ENCODE measurements around the gene TJAP1.

The TJAP1 gene, protein sequence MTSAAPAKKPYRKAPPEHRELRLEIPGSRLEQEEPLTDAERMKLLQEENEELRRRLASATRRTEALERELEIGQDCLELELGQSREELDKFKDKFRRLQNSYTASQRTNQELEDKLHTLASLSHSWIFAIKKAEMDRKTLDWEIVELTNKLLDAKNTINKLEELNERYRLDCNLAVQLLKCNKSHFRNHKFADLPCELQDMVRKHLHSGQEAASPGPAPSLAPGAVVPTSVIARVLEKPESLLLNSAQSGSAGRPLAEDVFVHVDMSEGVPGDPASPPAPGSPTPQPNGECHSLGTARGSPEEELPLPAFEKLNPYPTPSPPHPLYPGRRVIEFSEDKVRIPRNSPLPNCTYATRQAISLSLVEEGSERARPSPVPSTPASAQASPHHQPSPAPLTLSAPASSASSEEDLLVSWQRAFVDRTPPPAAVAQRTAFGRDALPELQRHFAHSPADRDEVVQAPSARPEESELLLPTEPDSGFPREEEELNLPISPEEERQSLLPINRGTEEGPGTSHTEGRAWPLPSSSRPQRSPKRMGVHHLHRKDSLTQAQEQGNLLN

DNA sequence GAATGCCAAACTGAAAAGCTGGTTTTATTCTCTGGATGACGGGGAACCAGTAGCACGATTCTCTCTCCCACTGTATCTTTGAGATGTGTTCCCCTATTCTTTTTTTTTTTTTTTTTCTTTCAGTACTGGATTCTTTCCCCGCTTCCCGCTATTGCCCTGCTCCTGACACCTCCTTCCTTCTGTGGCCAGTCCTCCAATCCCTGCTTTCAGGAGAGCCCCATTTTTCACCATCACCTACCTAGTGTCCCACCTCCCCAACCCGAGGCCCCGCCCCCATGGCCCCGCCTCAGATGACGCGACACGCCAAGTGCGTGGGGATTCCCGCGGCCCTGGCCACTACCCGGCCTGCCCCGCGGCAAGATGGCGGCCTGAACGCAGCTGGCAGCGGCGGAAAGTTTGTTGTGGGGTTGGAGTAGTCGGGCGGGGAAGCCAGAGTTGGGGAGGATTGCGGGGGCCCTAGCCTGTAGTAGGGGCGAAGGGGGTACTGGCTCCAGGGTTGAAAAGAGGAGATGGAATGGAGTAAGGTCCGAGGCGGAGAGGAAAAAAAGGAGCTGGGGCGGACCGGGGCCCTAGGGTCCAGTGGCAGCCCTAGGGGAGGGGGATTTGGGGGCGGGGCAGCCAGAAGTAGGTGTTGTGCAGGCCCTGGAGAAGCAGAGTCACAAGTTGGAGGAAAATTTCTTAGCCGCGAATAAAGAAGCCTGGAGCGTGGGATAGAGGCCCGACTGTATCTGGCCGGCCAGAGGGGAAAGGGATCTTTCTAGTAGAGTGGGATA is at the start of gene TJAP1:
TSS of gene TJAP1 (plus strand) at position 336 of the 773 bp plus-strand sequence. CDS start 21,432 bp downstream, outside the sequence.
- DNase-seq (ENCODE audit: low read depth in 2 of 2), result peak; percentile 96 to 98

- peak in 1 of 2 donors; percentile 9 for DNase-seq (ENCODE audit: low read depth in 2 of 2)
These were observed 49.2 kb upstream of the TJAP1 start for GRCh38 chr6:43428112-43428570.

GRCh38 chr6:43428874-43429273 is 48.5 kb upstream of the TJAP1 start:
- no peak for DNase-seq (ENCODE audit: low read depth in 2 of 2)

DNA sequence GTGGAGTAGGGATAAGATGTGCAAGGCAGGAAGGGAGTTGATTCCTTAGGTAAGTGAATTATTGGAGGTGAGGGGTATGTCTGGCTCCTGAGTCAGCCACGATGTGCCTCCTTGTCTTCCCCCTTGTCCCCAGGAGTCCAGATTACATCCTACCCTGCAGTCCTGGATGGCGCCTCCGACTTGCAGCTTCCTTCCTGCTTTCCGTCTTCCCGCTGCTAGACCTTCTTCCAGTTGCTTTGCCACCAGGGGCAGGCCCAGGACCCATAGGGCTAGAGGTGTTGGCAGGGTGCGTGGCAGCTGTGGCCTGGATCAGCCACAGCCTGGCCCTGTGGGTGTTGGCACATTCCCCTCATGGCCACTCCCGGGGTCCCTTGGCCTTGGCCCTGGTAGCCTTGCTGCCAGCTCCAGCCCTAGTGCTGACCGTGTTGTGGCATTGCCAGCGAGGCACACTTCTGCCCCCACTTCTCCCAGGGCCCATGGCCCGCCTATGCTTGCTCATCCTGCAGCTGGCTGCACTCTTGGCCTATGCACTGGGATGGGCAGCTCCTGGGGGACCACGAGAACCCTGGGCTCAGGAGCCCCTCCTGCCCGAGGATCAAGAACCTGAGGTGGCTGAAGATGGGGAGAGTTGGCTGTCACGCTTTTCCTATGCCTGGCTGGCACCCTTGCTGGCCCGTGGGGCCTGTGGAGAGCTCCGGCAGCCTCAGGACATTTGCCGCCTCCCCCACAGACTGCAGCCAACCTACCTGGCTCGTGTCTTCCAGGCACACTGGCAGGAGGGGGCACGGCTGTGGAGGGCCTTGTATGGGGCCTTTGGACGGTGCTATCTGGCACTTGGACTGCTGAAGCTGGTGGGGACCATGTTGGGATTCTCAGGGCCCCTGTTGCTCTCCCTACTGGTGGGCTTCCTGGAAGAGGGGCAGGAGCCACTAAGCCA is 45.1 kb upstream of the TJAP1 start:
- no peak for DNase-seq (ENCODE audit: low read depth in 2 of 2)

- no peak for DNase-seq (ENCODE audit: low read depth in 2 of 2)
These were observed 44.2 kb upstream of the TJAP1 start for GRCh38 chr6:43433148-43433547.

GRCh38 chr6:43434001-43434840 is 43.1 kb upstream of the TJAP1 start:
- no peak for DNase-seq (ENCODE audit: low read depth in 2 of 2)

DNA sequence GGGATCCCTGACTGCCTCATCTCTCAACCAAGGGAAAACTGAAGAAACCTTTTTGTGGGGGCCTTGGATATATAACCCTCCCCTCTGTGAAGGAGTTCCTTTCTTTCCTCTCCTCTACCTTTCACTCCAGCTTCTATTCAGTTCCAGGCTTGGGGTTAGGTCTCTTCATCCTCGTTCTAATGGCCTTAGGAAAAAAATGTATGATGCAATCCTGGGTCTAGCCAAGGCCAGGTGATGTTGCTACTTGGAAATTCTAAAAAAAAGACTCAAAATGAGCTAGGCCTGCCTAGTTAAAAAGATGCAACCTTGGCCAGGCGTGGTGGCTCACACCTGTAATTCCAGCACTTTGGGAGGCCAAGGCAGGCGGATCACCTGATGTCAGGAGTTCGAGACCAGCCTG is 42.4 kb upstream of the TJAP1 start:
- DNase-seq (ENCODE audit: low read depth in 2 of 2), result no peak

DNA sequence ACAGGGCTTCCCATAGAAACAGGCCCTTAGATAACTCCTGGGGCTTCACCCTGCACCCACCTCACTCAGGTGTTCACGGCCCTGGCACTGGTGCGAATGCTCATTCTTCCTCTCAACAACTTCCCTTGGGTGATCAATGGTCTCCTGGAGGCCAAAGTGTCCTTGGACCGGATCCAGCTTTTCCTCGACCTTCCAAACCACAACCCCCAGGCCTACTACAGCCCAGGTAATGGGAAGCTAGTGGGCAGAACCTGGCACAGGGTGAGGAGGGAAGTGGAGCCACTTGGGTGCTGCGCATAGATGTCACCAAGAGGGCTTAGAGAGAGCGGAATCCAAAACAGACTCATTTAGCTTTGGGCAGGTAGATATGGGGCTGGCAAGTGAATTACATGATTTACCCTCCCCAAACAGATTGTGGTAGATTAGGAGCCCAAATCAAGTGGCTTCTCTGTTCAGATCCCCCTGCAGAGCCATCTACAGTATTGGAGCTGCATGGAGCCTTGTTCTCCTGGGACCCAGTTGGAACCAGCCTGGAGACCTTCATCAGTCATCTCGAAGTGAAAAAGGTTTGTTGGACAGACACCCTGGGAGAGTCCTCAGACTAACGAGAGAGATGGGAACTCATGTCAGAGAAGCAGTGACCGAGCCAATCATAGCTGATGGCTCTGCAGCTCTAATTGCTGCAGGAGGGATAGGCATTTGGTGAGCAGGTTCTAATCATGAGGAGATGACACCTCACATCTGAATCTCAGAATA is 41.5 kb upstream of the TJAP1 start:
- DNase-seq (ENCODE audit: low read depth in 2 of 2), result no peak

- DNase-seq (ENCODE audit: low read depth in 2 of 2), result no peak
These were observed 40.6 kb upstream of the TJAP1 start for GRCh38 chr6:43436577-43437282.

GRCh38 chr6:43437700-43438099 is 39.7 kb upstream of the TJAP1 start:
- DNase-seq (ENCODE audit: low read depth in 2 of 2), result no peak

DNA sequence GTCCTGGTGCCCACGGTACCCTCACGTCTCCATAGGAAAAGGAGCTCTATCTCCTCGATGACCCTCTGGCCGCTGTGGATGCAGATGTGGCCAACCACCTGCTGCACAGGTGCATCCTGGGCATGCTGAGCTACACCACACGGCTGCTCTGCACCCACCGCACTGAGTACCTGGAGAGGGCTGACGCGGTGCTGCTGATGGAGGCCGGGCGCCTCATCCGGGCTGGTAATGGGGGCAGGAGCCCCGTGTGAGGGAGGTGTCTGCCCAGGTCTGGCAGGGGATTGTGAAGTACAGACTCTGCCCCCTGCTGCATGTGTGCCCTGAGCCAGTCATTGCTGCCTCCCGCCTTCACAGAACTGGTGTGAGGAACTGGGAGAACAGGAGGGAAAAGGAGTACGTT is 34.4 kb upstream of the TJAP1 start:
- no peak for DNase-seq (ENCODE audit: low read depth in 2 of 2)

- DNase-seq (ENCODE audit: low read depth in 2 of 2), result no peak
These were observed 33.3 kb upstream of the TJAP1 start for GRCh38 chr6:43444036-43444435.

GRCh38 chr6:43444582-43444981 is 32.8 kb upstream of the TJAP1 start:
- no peak for DNase-seq (ENCODE audit: low read depth in 2 of 2)

DNA sequence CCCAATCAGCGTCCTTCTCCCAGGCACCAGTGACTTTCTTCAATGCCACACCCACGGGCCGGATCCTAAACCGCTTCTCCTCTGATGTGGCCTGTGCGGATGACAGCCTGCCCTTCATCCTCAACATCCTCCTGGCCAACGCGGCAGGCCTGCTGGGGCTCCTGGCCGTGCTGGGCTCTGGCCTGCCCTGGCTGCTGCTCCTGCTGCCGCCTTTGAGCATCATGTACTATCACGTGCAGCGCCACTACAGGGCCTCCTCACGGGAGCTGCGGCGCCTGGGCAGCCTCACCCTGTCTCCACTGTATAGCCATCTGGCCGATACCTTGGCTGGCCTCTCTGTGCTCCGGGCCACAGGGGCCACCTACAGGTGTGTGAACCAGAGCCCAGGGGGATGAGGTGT is 31.8 kb upstream of the TJAP1 start:
- no peak for DNase-seq (ENCODE audit: low read depth in 2 of 2)

- no peak for DNase-seq (ENCODE audit: low read depth in 2 of 2)
These were observed 29.8 kb upstream of the TJAP1 start for GRCh38 chr6:43447604-43448003.

DNA sequence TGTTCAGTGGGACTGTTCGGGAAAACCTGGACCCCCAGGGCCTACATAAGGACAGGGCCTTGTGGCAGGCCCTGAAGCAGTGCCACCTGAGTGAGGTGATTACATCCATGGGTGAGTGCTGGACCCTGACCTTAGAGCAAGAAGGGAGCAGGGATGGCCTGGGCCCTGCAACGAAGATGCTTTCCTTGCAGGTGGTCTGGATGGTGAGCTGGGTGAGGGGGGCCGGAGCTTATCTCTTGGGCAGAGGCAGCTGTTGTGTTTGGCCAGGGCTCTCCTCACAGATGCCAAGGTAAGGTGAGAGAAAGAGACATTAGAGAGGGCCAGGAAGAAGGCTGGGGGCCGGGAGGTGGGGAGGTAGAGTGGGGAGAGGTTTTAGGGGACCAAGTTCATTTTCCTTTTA is 28.5 kb upstream of the TJAP1 start:
- DNase-seq (ENCODE audit: low read depth in 2 of 2), result no peak

DNA sequence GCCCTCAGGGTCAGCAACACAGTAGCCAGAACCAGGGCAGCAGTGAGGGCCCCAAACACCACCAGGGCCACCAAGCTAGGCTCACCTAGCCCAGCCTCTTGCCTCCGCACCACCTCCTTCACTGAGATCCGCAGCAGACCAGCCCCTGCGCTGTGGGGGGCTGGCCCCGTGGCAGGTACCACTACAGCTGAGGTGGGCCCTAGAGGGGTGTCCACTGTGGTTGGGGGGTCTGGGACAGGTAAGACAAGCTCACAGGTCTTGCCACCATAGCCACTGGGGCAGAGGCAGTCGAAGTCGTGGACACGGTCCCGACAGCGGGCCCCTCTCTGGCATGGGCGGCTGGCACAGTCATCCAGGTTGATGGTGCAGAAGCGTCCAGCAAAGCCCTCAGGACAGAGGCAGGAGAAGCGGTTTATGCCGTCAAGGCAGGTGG is 26.7 kb upstream of the TJAP1 start:
- DNase-seq (ENCODE audit: low read depth in 2 of 2), result no peak

DNA sequence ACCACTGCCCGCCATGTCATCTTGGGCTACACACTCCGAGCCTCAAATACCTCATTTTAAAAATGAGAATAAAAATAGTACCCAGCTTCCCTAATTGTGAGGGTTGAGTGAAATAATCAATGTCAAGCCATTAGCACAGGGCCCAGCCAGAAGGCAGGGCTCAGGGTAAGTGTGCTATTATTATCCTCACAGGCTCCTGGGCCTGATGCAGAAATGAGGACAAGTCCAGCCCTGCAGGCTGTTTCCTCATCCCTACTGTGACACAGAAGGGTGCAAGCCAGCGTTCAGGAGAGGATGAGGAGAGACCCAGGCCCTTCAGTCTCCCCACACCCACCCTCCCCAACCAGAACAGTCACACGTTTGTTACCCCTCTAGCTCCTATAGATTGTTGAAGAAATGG is 26.0 kb upstream of the TJAP1 start:
- DNase-seq (ENCODE audit: low read depth in 2 of 2), result no peak

DNA sequence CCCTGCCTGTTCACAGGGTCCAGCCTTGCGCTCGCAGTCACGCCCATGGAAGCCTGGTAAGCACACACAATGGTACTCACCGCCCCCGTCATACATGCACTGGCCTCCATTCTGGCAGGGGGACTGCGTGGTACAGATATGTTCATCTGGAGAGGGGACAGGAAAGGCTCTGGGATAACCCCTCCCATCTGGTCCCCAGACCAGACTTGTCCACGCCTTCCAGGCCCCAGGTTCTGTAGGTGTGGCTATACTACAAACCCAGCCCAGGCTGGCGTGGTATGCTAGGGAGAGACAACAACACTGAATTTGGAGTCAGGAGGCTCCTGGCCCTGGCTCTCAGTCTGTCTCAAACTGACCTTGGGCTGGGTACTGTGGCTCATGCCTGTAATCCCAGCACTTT is 25.4 kb upstream of the TJAP1 start:
- DNase-seq (ENCODE audit: low read depth in 2 of 2), result no peak

Measured in stimulated activated CD8-positive, alpha-beta memory T cell treated with anti-CD3 and anti-CD28 coated beads, Interleukin-7, amount 100 ng/mL, for 1 hour (primary cell).